ENCODE data around the gene SH3RF2.

DNA sequence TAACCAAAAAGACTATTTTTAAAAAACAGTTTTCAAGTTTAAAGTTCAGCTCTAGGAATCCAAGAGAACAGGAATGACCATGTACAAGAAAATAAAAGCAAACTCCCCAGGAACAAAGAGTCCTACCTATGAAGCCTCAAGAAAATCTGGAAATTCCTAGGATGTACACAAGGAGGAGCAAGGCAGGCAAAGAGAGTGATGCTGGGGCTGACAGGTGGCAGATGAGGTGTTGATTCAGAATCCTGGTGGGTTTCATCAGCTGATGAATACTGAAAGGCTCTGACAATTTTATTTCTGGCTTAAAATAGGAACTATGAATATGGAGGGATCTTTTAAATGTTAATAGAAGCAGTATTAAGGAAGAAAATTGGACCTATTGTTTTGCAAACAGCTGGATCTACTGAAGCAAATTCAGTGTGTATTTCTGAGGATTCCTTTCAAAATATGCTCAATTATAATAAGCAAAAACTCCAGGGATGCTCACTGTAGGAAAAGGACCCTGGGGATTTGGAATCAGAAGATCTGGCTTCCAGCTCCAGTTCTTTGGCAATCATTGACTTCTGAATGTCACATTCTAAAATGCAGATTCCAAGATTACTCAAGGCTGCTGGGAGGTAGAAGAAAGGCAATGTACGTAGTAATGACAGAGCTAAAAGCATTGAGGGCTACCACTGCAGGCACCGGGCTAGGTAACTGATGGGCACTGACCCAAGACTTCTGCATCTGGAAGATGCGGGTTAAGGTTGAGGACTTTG is 28.0 kb upstream of the SH3RF2 start:
- TF ChIP-seq POLR2AphosphoS5 (IDR thresholded peaks at IDR 0.05) = no peak
- no peak for TF ChIP-seq POLR2A (IDR thresholded peaks at IDR 0.05)
- TF ChIP-seq, protein P1, sequence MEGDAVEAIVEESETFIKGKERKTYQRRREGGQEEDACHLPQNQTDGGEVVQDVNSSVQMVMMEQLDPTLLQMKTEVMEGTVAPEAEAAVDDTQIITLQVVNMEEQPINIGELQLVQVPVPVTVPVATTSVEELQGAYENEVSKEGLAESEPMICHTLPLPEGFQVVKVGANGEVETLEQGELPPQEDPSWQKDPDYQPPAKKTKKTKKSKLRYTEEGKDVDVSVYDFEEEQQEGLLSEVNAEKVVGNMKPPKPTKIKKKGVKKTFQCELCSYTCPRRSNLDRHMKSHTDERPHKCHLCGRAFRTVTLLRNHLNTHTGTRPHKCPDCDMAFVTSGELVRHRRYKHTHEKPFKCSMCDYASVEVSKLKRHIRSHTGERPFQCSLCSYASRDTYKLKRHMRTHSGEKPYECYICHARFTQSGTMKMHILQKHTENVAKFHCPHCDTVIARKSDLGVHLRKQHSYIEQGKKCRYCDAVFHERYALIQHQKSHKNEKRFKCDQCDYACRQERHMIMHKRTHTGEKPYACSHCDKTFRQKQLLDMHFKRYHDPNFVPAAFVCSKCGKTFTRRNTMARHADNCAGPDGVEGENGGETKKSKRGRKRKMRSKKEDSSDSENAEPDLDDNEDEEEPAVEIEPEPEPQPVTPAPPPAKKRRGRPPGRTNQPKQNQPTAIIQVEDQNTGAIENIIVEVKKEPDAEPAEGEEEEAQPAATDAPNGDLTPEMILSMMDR (IDR thresholded peaks at IDR 0.05) = no peak

All from suprapubic skin (tissue), 4 donors.